WTC11 (cell line): ENCODE results near the gene PCGF2. TPM values are rescaled to one million over a fixed set of nuclear protein-coding genes. Genes with fewer than 3 reads are reported as not detected.

Experiments used
- ATAC-seq: fragments of 200-7000 bp; cut with Tn5 transposase; 2 replicates; pipeline ENCODE4 v1.10.0; 2021; ENCODE audit warnings: mild to moderate bottlenecking, moderate library complexity
- CTCF ChIA-PET: fragments of 300-600 bp; sonication (Branson Sonifier 250); formaldehyde crosslinking; loops from one replicate; lab custom pipeline; 2021; ENCODE audit warnings: antibody characterized with exemption; lab: Charles Lee
- POLR2A ChIA-PET: fragments of 350-600 bp; sonication (Branson Sonifier 250); formaldehyde crosslinking; loops from one replicate; lab custom pipeline; 2021; ENCODE audit warnings: antibody characterized with exemption; lab: Charles Lee
- DNase-seq: peaks from one replicate; pipeline ENCODE4 v3.0.0; 2021; ENCODE audit warnings: low spot score
- H3K27ac Mint-ChIP-seq: 2 replicates; pipeline ENCODE4 v1.8.0; 2021; ENCODE audit warnings: mixed read lengths
- H3K27me3 Mint-ChIP-seq: 2 replicates; pipeline ENCODE4 v1.8.0; 2021; ENCODE audit warnings: low read depth, mild to moderate bottlenecking, moderate library complexity, mixed read lengths
- H3K36me3 Mint-ChIP-seq: 2 replicates; pipeline ENCODE4 v1.8.0; 2021; ENCODE audit warnings: mixed read lengths
- H3K4me1 Mint-ChIP-seq: 2 replicates; pipeline ENCODE4 v1.8.0; 2022; ENCODE audit warnings: mixed read lengths
- H3K4me3 Mint-ChIP-seq: 2 replicates; pipeline ENCODE4 v1.8.0; 2021; ENCODE audit warnings: mild to moderate bottlenecking, moderate library complexity, mixed read lengths
- H3K9me3 Mint-ChIP-seq: 2 replicates; pipeline ENCODE4 v1.8.0; 2021; ENCODE audit warnings: mixed read lengths
- AFF4 ChIP-seq: sonication (generic); formaldehyde crosslinking; IDR thresholded peaks from 2 replicates; pipeline ENCODE4 v1.8.1; 2023; ENCODE audit warnings: mild to moderate bottlenecking, missing genetic modification reagents, borderline replicate concordance
- ATF1 ChIP-seq: sonication (generic); formaldehyde crosslinking; IDR thresholded peaks from 2 replicates; pipeline ENCODE4 v1.8.1; 2023; ENCODE audit warnings: mild to moderate bottlenecking, moderate library complexity, missing genetic modification reagents
- ATF2 ChIP-seq: sonication (generic); formaldehyde crosslinking; IDR thresholded peaks from 2 replicates; pipeline ENCODE4 v1.8.1; 2022; ENCODE audit warnings: low read depth, missing genetic modification reagents, borderline replicate concordance
- ATF3 ChIP-seq: sonication (generic); formaldehyde crosslinking; conservative IDR thresholded peaks from 2 replicates; pipeline ENCODE4 v1.8.1; 2022; ENCODE audit warnings: mild to moderate bottlenecking, missing genetic modification reagents
- CBFB ChIP-seq: sonication (generic); formaldehyde crosslinking; IDR thresholded peaks from 2 replicates; pipeline ENCODE4 v1.8.1; 2022; ENCODE audit warnings: mild to moderate bottlenecking, low read depth, missing genetic modification reagents
- GRHL2 ChIP-seq: fragments of 250-450 bp; sonication (Bioruptor Pico); IDR thresholded peaks from 2 replicates; pipeline ENCODE4 v1.8.0; 2022; ENCODE audit warnings: mild to moderate bottlenecking, moderate library complexity; ENCODE audit not compliant: insufficient replicate concordance, severe bottlenecking
- HMGA2 ChIP-seq: fragments of 250-450 bp; sonication (Bioruptor Pico); IDR thresholded peaks from 2 replicates; pipeline ENCODE4 v1.4.0; 2021; ENCODE audit warnings: mild to moderate bottlenecking, moderate library complexity
- HMGXB4 ChIP-seq: sonication (generic); formaldehyde crosslinking; IDR thresholded peaks from 2 replicates; pipeline ENCODE4 v1.8.1; 2023; ENCODE audit warnings: mild to moderate bottlenecking, moderate library complexity, missing genetic modification reagents
- JUN ChIP-seq: sonication (generic); formaldehyde crosslinking; IDR thresholded peaks from 2 replicates; pipeline ENCODE4 v1.8.0; 2023; ENCODE audit warnings: mild to moderate bottlenecking, missing genetic modification reagents
- MAX ChIP-seq: sonication (generic); formaldehyde crosslinking; IDR thresholded peaks from 2 replicates; pipeline ENCODE4 v1.8.0; 2022; ENCODE audit warnings: mild to moderate bottlenecking, missing genetic modification reagents
- NFE2L1 ChIP-seq: sonication (generic); formaldehyde crosslinking; IDR thresholded peaks from 2 replicates; pipeline ENCODE4 v1.8.1; 2023; ENCODE audit warnings: missing genetic modification reagents
- OVOL2 ChIP-seq: fragments of 250-450 bp; sonication (Bioruptor Pico); IDR thresholded peaks from 2 replicates; pipeline ENCODE4 v1.9.0; 2021; ENCODE audit warnings: mild to moderate bottlenecking, borderline replicate concordance
- PRDM15 ChIP-seq: sonication (generic); formaldehyde crosslinking; IDR thresholded peaks from 2 replicates; pipeline ENCODE4 v1.8.0; 2022; ENCODE audit warnings: missing genetic modification reagents
- RORB ChIP-seq: fragments of 250-450 bp; sonication (Bioruptor Pico); IDR thresholded peaks from 2 replicates; pipeline ENCODE4 v1.9.0; 2021; ENCODE audit warnings: mild to moderate bottlenecking
- USF1 ChIP-seq: sonication (generic); formaldehyde crosslinking; IDR thresholded peaks from 2 replicates; pipeline ENCODE4 v1.8.0; 2022; ENCODE audit warnings: mild to moderate bottlenecking, missing genetic modification reagents
- USF2 ChIP-seq: sonication (generic); formaldehyde crosslinking; IDR thresholded peaks from 2 replicates; pipeline ENCODE4 v1.8.1; 2023; ENCODE audit warnings: mild to moderate bottlenecking, missing genetic modification reagents, moderate library complexity
- ZNF219 ChIP-seq: sonication (generic); formaldehyde crosslinking; IDR thresholded peaks from 2 replicates; pipeline ENCODE4 v1.8.0; 2023; ENCODE audit warnings: missing genetic modification reagents, mild to moderate bottlenecking, borderline replicate concordance
- ZNF232 ChIP-seq: sonication (generic); formaldehyde crosslinking; IDR thresholded peaks from 2 replicates; pipeline ENCODE4 v1.8.0; 2022; ENCODE audit warnings: mild to moderate bottlenecking, missing genetic modification reagents
- ZNF281 ChIP-seq: sonication (generic); formaldehyde crosslinking; IDR thresholded peaks from 2 replicates; pipeline ENCODE4 v1.8.0; 2023; ENCODE audit warnings: mild to moderate bottlenecking, missing genetic modification reagents
- ZNF512 ChIP-seq: sonication (generic); formaldehyde crosslinking; IDR thresholded peaks from 2 replicates; pipeline ENCODE4 v1.8.1; 2022; ENCODE audit warnings: missing genetic modification reagents, borderline replicate concordance
- total RNA-seq: library from RNA; stranded (reverse); gene quantifications from 3 replicates; pipeline ENCODE4 v1.2.3, GENCODE V29; 2021

Gene PCGF2
- total RNA-seq, 1 experiment from 2014 or later = 104 TPM

GRCh38 chr17:38710604-38710962, 37.6 kb downstream of the PCGF2 start:
- Mint-ChIP-seq H3K4me3 (no peak overlapping the region), H3K9me3 (no peaks in the 10 kb centered on the region), H3K4me1 (peaks cover 56% of the 10 kb centered on the region)
- TF ChIP-seq ZNF281 (CRISPR knock-in tag) (no peak), GRHL2 (no peak), NFE2L1 (CRISPR knock-in tag) (no peak), ZNF232 (CRISPR knock-in tag) (no peak), ZNF512 (CRISPR knock-in tag) (no peak), RORB (CRISPR knock-in tag) (no peak), MAX (no peak), JUN (no peak), ZNF219 (CRISPR knock-in tag) (no peak), HMGA2 (CRISPR knock-in tag) (no peak), ATF3 (CRISPR knock-in tag) (no peak), ATF2 (no peak), ATF1 (CRISPR knock-in tag) (no peak), USF1 (no peak), CBFB (CRISPR knock-in tag) (no peak), USF2 (CRISPR knock-in tag) (no peak), OVOL2 (CRISPR knock-in tag) (no peak), HMGXB4 (CRISPR knock-in tag) (no peak), PRDM15 (CRISPR knock-in tag) (no peak), AFF4 (CRISPR knock-in tag) (no peak)
- TF ChIP-seq, all 79 proteins: peak for 0
- no peak overlapping the region for H3K27ac Mint-ChIP-seq
- no peak for DNase-seq
- 0 out of 2 replicates have a peak, but pooled peaks cover 3% of the 10 kb centered on the region for H3K36me3 Mint-ChIP-seq
- ATAC-seq = no peak
- peaks cover 42% of the 10 kb centered on the region for H3K27me3 Mint-ChIP-seq
- CTCF ChIA-PET = interaction anchor here (0.8 to 2.4 kb wide), 7 partner anchors 8 to 147 kb away, joined by 3 to 13 read pairs (median 3); partner anchors contain the start of gene SRCIN1
- POLR2A ChIA-PET = interaction anchor here (1.5 kb wide), 1 partner anchor 9 kb away, joined by 4 read pairs; no protein-coding TSS in a partner anchor
